Measurements from ENCODE around the gene SORCS3. TPM values are rescaled to one million over a fixed set of nuclear protein-coding genes. Genes with fewer than 3 reads are reported as not detected.

The SORCS3 gene
- total RNA-seq, 4 donors from 2014 or later, result not detected

DNA sequence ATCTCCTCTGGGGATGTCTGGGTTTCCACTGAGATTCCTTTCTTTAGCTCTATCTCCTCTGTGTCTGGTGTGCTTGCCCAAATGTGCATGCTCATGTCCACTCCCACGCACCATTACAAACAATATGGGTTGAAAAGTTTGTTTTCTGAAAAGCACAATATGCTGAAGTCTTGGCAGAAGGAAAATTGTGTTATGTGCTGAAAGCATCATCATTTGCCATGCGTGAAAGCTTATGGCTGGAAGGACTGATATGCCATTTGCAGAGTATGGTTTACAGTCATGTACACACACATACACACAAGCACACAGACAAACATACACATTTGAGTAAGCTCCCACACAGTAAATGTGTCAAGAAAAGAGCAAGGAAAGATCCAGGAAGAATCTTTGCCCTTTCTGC is 231.6 kb downstream of the SORCS3 start:
- Histone ChIP-seq H3K9me3 (no peaks in the 10 kb centered on the region), H3K27ac (no peak overlapping the region), H3K27me3 (no peaks in the 10 kb centered on the region), H3K4me3 (no peak overlapping the region), H3K4me1 (no peaks in the 10 kb centered on the region), H3K36me3 (no peaks in the 10 kb centered on the region)
- no peak for TF ChIP-seq POLR2A (IDR thresholded peaks at IDR 0.05)
- TF ChIP-seq, protein P1, sequence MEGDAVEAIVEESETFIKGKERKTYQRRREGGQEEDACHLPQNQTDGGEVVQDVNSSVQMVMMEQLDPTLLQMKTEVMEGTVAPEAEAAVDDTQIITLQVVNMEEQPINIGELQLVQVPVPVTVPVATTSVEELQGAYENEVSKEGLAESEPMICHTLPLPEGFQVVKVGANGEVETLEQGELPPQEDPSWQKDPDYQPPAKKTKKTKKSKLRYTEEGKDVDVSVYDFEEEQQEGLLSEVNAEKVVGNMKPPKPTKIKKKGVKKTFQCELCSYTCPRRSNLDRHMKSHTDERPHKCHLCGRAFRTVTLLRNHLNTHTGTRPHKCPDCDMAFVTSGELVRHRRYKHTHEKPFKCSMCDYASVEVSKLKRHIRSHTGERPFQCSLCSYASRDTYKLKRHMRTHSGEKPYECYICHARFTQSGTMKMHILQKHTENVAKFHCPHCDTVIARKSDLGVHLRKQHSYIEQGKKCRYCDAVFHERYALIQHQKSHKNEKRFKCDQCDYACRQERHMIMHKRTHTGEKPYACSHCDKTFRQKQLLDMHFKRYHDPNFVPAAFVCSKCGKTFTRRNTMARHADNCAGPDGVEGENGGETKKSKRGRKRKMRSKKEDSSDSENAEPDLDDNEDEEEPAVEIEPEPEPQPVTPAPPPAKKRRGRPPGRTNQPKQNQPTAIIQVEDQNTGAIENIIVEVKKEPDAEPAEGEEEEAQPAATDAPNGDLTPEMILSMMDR (IDR thresholded peaks at IDR 0.05 in 4 of 5, conservative IDR thresholded peaks at IDR 0.05 in 1 of 5), result no peak
- in situ Hi-C loops (cut with MboI; ENCODE audit: low sequenced_read_pairs in 4 of 4) (no loop called here), intact Hi-C loops (cut with DNase I; ENCODE audit: low total_unique reads) (no loop called here)
- DNase-seq (no peak), ATAC-seq (no peak)

DNA sequence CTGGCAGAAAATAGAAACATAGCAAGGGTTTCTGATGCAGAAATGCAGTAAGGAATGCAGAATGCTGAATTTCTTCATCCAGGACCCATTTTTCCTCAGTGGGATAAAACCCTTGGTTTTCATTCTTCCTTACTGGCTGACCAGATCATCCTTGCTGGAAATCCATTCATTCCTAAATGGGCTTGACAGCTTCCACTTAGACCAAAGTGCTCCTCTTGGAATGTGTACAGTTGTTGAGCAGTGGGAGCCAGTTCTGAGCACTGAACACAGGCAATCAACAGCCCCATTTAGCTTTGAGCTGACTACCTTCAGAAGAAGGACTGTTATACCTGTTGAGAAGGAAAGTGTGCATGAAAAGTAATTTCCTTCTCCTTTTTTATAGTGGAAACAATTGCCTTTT is 232.1 kb downstream of the SORCS3 start:
- no peak for TF ChIP-seq POLR2A (IDR thresholded peaks at IDR 0.05)
- TF ChIP-seq, protein P1 (IDR thresholded peaks at IDR 0.05 in 4 of 5, conservative IDR thresholded peaks at IDR 0.05 in 1 of 5), result no peak
- no peaks in the 10 kb centered on the region for H3K4me1 ChIP-seq
- in situ Hi-C loops (cut with MboI; ENCODE audit: low sequenced_read_pairs in 4 of 4), result no loop called here

GRCh38 chr10:104875561-104875960 is 234.5 kb downstream of the SORCS3 start:
- Histone ChIP-seq H3K36me3 (no peaks in the 10 kb centered on the region), H3K27me3 (no peaks in the 10 kb centered on the region), H3K27ac (no peak overlapping the region), H3K9me3 (no peaks in the 10 kb centered on the region), H3K4me3 (no peak overlapping the region), H3K4me1 (no peaks in the 10 kb centered on the region)
- ATAC-seq, result no peak
- DNase-seq, result no peak
- in situ Hi-C loops (cut with MboI; ENCODE audit: low sequenced_read_pairs in 4 of 4) (no loop called here), intact Hi-C loops (cut with DNase I; ENCODE audit: low total_unique reads) (no loop called here)
- TF ChIP-seq, protein P1 (IDR thresholded peaks at IDR 0.05 in 4 of 5, conservative IDR thresholded peaks at IDR 0.05 in 1 of 5), result no peak
- no peak for TF ChIP-seq POLR2A (IDR thresholded peaks at IDR 0.05)

More for the DNA sequence above, 232.1 kb downstream of the SORCS3 start:
- intact Hi-C loops (cut with DNase I; ENCODE audit: low total_unique reads), result no loop called here
- Histone ChIP-seq H3K9me3 (no peaks in the 10 kb centered on the region), H3K27me3 (no peaks in the 10 kb centered on the region), H3K36me3 (no peaks in the 10 kb centered on the region), H3K4me3 (no peak overlapping the region), H3K27ac (no peak overlapping the region)
- DNase-seq, result no peak
- ATAC-seq, result no peak

DNA sequence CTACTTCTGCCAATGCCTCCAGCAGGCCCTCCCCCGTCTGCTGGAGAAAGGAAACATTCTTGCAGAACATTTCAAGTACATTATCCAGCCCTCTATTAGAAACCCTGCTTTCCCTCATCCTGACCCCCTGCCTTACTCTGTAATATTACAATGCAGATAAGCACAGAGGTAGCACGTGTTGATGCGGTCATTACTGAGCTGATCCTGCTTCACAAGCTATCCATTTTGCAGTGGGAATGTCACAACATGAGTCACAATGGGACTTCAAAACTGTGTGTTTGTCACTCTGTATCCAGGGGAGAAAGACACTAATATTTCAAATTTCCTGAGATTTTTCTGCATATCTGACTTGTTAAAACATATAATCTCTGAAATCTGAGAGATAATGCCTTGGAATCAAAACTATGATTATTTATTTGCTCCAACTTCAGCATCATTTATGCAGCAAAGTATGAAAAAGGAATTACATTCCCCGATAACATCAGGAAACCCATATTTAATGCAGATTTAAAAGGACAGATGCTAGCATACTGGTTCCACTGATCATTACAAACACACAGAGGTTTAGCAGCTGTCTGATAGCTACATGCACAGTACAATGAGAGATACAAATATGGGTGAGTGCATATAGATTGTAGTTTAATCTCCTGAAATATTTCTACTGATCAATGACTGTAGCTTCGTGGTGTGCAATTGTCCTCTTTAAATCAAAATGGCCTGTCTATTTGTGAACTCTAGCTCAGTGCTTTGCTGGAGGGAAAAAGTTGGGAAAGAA is 239.7 kb downstream of the SORCS3 start:
- H3K27ac ChIP-seq, result no peak overlapping the region
- in situ Hi-C loops (cut with MboI; ENCODE audit: low sequenced_read_pairs in 4 of 4), result no loop called here
- H3K4me1 ChIP-seq, result no peaks in the 10 kb centered on the region
- H3K36me3 ChIP-seq, result no peaks in the 10 kb centered on the region
- no peak overlapping the region for H3K4me3 ChIP-seq
- intact Hi-C loops (cut with DNase I; ENCODE audit: low total_unique reads), result no loop called here
- ATAC-seq, result no peak
- TF ChIP-seq POLR2A (IDR thresholded peaks at IDR 0.05), result no peak
- TF ChIP-seq, protein P1 (IDR thresholded peaks at IDR 0.05 in 4 of 5, conservative IDR thresholded peaks at IDR 0.05 in 1 of 5), result no peak
- H3K27me3 ChIP-seq, result no peaks in the 10 kb centered on the region
- no peaks in the 10 kb centered on the region for H3K9me3 ChIP-seq
- DNase-seq, result no peak
